GM12878 (cell line): ENCODE results near the gene SPARC.

Experiments used
- BHLHE40 ChIP-seq, 2 experiments: fragments of 450-650 bp in 1 of 2; IDR thresholded peaks; 2 replicates each; pipeline ENCODE4 v1.6.1; 2011 to 2017; ENCODE audit warnings: low read depth in 2 of 2, borderline replicate concordance in 1 of 2, improper control_type of control experiment in 1 of 2, low read length in 1 of 2, mild to moderate bottlenecking in 1 of 2
- EZH2 ChIP-seq: IDR thresholded peaks from 2 replicates; pipeline ENCODE4 v1.6.1; 2012; ENCODE audit warnings: low read depth, mild to moderate bottlenecking, control low read depth, inconsistent platforms, low read length, borderline replicate concordance; ENCODE audit not compliant: control insufficient read depth
- KDM1A ChIP-seq: fragments of 200-600 bp; sonication (generic); IDR thresholded peaks from 2 replicates; pipeline ENCODE4 v1.6.1; 2016; ENCODE audit warnings: borderline replicate concordance
- POLR2AphosphoS5 ChIP-seq: IDR thresholded peaks from 2 replicates; pipeline ENCODE4 v1.6.1; 2011; ENCODE audit warnings: mild to moderate bottlenecking, low read length, inconsistent platforms
- RCOR1 ChIP-seq: conservative IDR thresholded peaks from 2 replicates; pipeline ENCODE4 v1.6.1; 2012; ENCODE audit warnings: low read depth, low read length, improper control_type of control experiment
- TF ChIP-seq, protein P1 (sequence below), 3 experiments: IDR thresholded peaks in 2 of 3; conservative IDR thresholded peaks in 1 of 3; 2 replicates each; pipeline ENCODE4 v1.5.1; 2011; ENCODE audit warnings: low read depth in 3 of 3, low read length in 3 of 3, mild to moderate bottlenecking in 3 of 3, control low read depth in 2 of 3, moderate library complexity in 2 of 3, inconsistent platforms in 1 of 3, mixed read lengths in 1 of 3; ENCODE audit not compliant: control insufficient read depth in 2 of 3, insufficient read depth in 1 of 3; ENCODE audit errors: extremely low read depth in 1 of 3

DNA sequence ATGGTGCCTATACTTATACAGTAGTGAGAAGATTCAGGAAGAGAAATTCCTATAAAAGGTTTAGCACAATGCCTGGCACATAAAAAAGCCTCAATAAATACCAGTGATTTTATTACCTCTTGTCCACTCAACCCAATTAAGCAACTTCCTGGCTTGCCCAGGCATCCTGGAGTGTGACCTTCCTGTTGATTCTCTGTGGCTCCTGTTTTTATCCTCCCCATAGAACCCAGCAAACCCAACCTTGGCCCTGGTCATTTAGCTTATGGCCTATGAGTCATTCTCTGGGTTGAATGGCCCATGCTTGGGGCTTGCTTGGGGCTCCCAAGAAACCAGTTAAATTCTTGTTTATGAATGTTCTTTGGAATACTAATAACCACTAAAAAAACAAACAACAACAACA, 21.4 kb upstream of the SPARC start:
- TF ChIP-seq, protein P1, sequence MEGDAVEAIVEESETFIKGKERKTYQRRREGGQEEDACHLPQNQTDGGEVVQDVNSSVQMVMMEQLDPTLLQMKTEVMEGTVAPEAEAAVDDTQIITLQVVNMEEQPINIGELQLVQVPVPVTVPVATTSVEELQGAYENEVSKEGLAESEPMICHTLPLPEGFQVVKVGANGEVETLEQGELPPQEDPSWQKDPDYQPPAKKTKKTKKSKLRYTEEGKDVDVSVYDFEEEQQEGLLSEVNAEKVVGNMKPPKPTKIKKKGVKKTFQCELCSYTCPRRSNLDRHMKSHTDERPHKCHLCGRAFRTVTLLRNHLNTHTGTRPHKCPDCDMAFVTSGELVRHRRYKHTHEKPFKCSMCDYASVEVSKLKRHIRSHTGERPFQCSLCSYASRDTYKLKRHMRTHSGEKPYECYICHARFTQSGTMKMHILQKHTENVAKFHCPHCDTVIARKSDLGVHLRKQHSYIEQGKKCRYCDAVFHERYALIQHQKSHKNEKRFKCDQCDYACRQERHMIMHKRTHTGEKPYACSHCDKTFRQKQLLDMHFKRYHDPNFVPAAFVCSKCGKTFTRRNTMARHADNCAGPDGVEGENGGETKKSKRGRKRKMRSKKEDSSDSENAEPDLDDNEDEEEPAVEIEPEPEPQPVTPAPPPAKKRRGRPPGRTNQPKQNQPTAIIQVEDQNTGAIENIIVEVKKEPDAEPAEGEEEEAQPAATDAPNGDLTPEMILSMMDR (IDR thresholded peaks at IDR 0.05 in 2 of 3, conservative IDR thresholded peaks at IDR 0.05 in 1 of 3; ENCODE audit: control insufficient read depth in 2 of 3, extremely low read depth in 1 of 3, insufficient read depth in 1 of 3, low read depth in 3 of 3, low read length in 3 of 3): no peak
- TF ChIP-seq EZH2 (no peak), POLR2AphosphoS5 (no peak), BHLHE40 (IDR thresholded peaks at IDR 0.05; ENCODE audit: borderline replicate concordance in 1 of 2, low read depth in 2 of 2, low read length in 1 of 2) (no peak), KDM1A (no peak), RCOR1 (no peak)
